ENCODE measurements around the gene NEO1. TPM values are rescaled to one million over a fixed set of nuclear protein-coding genes. Genes with fewer than 3 reads are reported as not detected.

NEO1 gene
- total RNA-seq, 1 experiment from 2014 or later, result 12.4 TPM

DNA sequence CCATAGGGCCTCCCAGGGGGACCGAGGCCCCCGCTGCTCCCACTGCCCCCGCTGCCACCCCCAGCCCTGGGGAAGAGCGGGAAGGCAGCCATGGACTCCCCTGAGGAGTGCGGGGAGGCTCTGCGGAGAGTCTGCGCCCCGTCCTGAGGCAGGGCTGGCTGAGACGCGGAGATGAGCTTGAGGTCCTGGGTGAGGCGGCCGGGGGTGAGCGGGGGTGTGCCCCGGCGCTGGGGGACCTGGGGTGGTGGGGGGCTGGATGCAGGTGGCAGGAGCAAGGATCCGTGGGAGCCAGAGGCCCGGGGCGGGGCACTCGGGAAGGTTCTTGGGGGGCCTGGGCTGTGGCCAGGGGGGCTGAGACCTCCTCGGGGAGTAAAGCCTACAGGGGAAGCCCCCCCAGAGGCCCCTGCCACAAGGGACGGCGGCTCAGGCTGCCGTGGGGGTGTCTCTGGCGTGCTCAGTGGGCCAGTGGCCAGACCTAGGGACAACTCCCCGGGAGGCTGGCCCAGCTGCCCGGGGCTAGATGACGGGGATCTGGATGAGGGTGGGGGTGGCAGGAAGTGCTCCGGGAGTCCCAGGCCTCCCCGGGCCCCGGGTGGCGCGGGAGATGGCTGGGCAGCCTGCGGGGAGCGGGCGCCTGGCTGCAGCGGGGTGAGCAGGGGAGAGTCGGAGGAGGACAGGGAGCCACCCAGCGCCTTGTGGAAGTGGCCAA is 270.6 kb downstream of the NEO1 start:
- Mint-ChIP-seq H3K9me3 (ENCODE audit: unreplicated experiment) (no peaks in the 10 kb centered on the region), H3K27me3 (ENCODE audit: insufficient read depth, unreplicated experiment) (peaks cover 9% of the 10 kb centered on the region), H3K4me1 (ENCODE audit: low read depth, unreplicated experiment) (no peaks in the 10 kb centered on the region), H3K27ac (ENCODE audit: unreplicated experiment) (no peak overlapping the region), H3K36me3 (ENCODE audit: insufficient read depth, unreplicated experiment) (no peaks in the 10 kb centered on the region), H3K4me3 (ENCODE audit: unreplicated experiment) (no peak overlapping the region)
- intact Hi-C loops (cut with micrococcal nuclease; ENCODE audit: unreplicated experiment), result loop anchor here (10.0 kb wide), 1 partner anchor 72 kb away; no protein-coding TSS in a partner anchor
- BruUV-seq (replicated peaks), result no TSS peak
- H3K27me3 ChIP-seq (replicated peaks; ENCODE audit: control insufficient read depth, insufficient read depth, low read length), result no peaks in the 10 kb centered on the region
- H3K4me3 ChIP-seq (ENCODE audit: low read depth, low read length), result no peak overlapping the region
- DNase-seq, result no peak
- CTCF ChIA-PET, result no interaction called here
- no peaks in the 10 kb centered on the region for H3K36me3 ChIP-seq (ENCODE audit: control insufficient read depth, insufficient read depth, low read length)
- POLR2A ChIA-PET, result no interaction called here
- TF ChIP-seq, protein P1, sequence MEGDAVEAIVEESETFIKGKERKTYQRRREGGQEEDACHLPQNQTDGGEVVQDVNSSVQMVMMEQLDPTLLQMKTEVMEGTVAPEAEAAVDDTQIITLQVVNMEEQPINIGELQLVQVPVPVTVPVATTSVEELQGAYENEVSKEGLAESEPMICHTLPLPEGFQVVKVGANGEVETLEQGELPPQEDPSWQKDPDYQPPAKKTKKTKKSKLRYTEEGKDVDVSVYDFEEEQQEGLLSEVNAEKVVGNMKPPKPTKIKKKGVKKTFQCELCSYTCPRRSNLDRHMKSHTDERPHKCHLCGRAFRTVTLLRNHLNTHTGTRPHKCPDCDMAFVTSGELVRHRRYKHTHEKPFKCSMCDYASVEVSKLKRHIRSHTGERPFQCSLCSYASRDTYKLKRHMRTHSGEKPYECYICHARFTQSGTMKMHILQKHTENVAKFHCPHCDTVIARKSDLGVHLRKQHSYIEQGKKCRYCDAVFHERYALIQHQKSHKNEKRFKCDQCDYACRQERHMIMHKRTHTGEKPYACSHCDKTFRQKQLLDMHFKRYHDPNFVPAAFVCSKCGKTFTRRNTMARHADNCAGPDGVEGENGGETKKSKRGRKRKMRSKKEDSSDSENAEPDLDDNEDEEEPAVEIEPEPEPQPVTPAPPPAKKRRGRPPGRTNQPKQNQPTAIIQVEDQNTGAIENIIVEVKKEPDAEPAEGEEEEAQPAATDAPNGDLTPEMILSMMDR (IDR thresholded peaks at IDR 0.05; ENCODE audit: insufficient read depth in 1 of 2, low read depth in 1 of 2, low read length in 1 of 2, severe bottlenecking in 1 of 2, unreplicated experiment in 1 of 2), result no peak
- H3K4me1 ChIP-seq, result no peaks in the 10 kb centered on the region
- no peaks in the 10 kb centered on the region for H3K9me3 ChIP-seq

DNA sequence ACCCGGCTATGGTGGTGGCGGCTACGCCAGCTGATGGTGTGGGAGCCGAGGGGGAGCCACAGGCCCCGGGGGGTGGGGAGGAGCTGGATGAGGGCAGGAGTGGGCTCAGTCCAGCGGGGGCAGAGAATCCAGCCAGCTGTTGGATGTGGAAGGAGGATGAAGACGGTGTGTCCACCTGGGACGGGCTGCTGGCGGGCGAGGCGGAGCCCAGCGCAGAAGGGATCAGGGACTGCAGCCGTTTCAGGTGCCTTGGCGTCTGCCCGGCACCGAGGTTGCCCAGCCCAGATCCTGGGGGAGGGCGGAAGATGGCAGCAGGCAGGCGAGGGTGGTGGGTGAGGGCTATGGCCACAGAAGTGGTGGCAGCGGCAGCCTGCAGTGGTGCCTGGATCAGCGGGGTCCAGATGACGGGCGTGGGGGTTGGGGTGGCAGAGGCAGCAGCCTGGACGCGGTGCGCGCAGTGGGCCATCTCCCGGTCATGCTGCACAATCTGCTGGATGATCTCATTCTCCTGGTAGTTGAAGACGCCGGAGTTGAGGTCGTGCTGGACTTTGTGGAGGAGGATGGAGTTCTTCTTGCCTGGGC is 271.2 kb downstream of the NEO1 start:
- Mint-ChIP-seq H3K4me1 (ENCODE audit: low read depth, unreplicated experiment) (no peaks in the 10 kb centered on the region), H3K27me3 (ENCODE audit: insufficient read depth, unreplicated experiment) (peaks cover 6% of the 10 kb centered on the region), H3K36me3 (ENCODE audit: insufficient read depth, unreplicated experiment) (no peaks in the 10 kb centered on the region), H3K4me3 (ENCODE audit: unreplicated experiment) (no peak overlapping the region), H3K27ac (ENCODE audit: unreplicated experiment) (no peak overlapping the region), H3K9me3 (ENCODE audit: unreplicated experiment) (no peaks in the 10 kb centered on the region)
- Histone ChIP-seq H3K27me3 (replicated peaks; ENCODE audit: control insufficient read depth, insufficient read depth, low read length) (no peaks in the 10 kb centered on the region), H3K4me3 (ENCODE audit: low read depth, low read length) (no peak overlapping the region), H3K36me3 (ENCODE audit: control insufficient read depth, insufficient read depth, low read length) (no peaks in the 10 kb centered on the region), H3K4me1 (no peaks in the 10 kb centered on the region), H3K9me3 (no peaks in the 10 kb centered on the region)
- no peak for DNase-seq
- ChIA-PET POLR2A (no interaction called here), CTCF (no interaction called here)
- TF ChIP-seq, protein P1 (IDR thresholded peaks at IDR 0.05; ENCODE audit: insufficient read depth in 1 of 2, low read depth in 1 of 2, low read length in 1 of 2, severe bottlenecking in 1 of 2, unreplicated experiment in 1 of 2), result no peak
- BruUV-seq (replicated peaks), result no TSS peak
- intact Hi-C loops (cut with micrococcal nuclease; ENCODE audit: unreplicated experiment), result loop anchor here (10.0 kb wide), 1 partner anchor 71 kb away; no protein-coding TSS in a partner anchor

DNA sequence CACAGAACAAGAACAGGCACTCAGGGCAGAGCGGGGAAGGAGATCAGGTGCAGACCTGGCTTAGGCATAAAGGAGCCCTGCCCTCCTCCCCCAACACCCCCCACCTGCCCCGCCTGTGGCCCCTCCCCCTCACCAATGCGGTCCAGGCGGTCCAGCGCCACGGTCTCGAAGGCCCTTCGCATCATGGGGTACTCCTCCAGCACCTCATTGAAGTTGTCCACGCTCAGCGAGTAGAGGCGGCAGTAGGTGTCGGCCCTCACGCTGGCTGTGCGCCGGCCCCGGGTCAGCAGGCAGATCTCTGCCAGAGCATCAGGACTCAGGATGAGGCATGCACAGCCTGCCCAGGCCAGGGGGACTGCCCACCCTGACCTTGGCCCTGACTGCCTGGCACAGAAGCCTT is 271.7 kb downstream of the NEO1 start:
- no peaks in the 10 kb centered on the region for H3K36me3 Mint-ChIP-seq (ENCODE audit: insufficient read depth, unreplicated experiment)
- Histone ChIP-seq H3K9me3 (no peaks in the 10 kb centered on the region), H3K4me1 (no peaks in the 10 kb centered on the region), H3K27me3 (replicated peaks; ENCODE audit: control insufficient read depth, insufficient read depth, low read length) (no peaks in the 10 kb centered on the region), H3K4me3 (ENCODE audit: low read depth, low read length) (no peak overlapping the region), H3K36me3 (ENCODE audit: control insufficient read depth, insufficient read depth, low read length) (no peaks in the 10 kb centered on the region)
- DNase-seq, result no peak
- TF ChIP-seq, protein P1 (IDR thresholded peaks at IDR 0.05; ENCODE audit: insufficient read depth in 1 of 2, low read depth in 1 of 2, low read length in 1 of 2, severe bottlenecking in 1 of 2, unreplicated experiment in 1 of 2), result no peak
- H3K4me1 Mint-ChIP-seq (ENCODE audit: low read depth, unreplicated experiment), result no peaks in the 10 kb centered on the region
- no TSS peak for BruUV-seq (replicated peaks)
- no peak overlapping the region for H3K27ac Mint-ChIP-seq (ENCODE audit: unreplicated experiment)
- H3K9me3 Mint-ChIP-seq (ENCODE audit: unreplicated experiment), result no peaks in the 10 kb centered on the region
- ChIA-PET CTCF (no interaction called here), POLR2A (no interaction called here)
- H3K27me3 Mint-ChIP-seq (ENCODE audit: insufficient read depth, unreplicated experiment), result peaks cover 6% of the 10 kb centered on the region
- intact Hi-C loops (cut with micrococcal nuclease; ENCODE audit: unreplicated experiment), result loop anchor here (10.0 kb wide), 1 partner anchor 71 kb away; no protein-coding TSS in a partner anchor
- no peak overlapping the region for H3K4me3 Mint-ChIP-seq (ENCODE audit: unreplicated experiment)
